ENCODE data around the gene NCOA3.

Gene NCOA3

GRCh38 chr20:47535088-47535487 is 33.4 kb downstream of the NCOA3 start:
- Histone ChIP-seq H3K36me3 (ENCODE audit: insufficient read depth) (no peaks in the 10 kb centered on the region), H3K4me1 (ENCODE audit: low read depth, poor library complexity, severe bottlenecking) (no peaks in the 10 kb centered on the region), H3K9ac (no peak overlapping the region), H3K27ac (no peak overlapping the region), H3K27me3 (ENCODE audit: insufficient read depth, low read depth) (no peaks in the 10 kb centered on the region), H3K79me2 (ENCODE audit: insufficient read depth, low read depth) (peaks cover 15% of the 10 kb centered on the region; the same call in 1 of the 2 replicates), H3K4me2 (no peak overlapping the region), H4K20me1 (ENCODE audit: insufficient read depth) (no peaks in the 10 kb centered on the region), H2AFZ (ENCODE audit: low read depth) (no peak overlapping the region), H3K4me3 (IDR thresholded peaks at IDR 0.05; ENCODE audit: insufficient read depth, low read depth, low read length) (no peak overlapping the region)
- TF ChIP-seq CTCF (conservative IDR thresholded peaks at IDR 0.05; ENCODE audit: low read depth, low read length), result no peak

GRCh38 chr20:47535994-47536393 is 34.3 kb downstream of the NCOA3 start:
- Histone ChIP-seq H2AFZ (ENCODE audit: low read depth) (no peak overlapping the region), H3K27ac (no peak overlapping the region), H3K4me1 (ENCODE audit: low read depth, poor library complexity, severe bottlenecking) (no peaks in the 10 kb centered on the region), H3K4me2 (no peak overlapping the region), H3K79me2 (ENCODE audit: insufficient read depth, low read depth) (peaks cover 16% of the 10 kb centered on the region; the same call in 1 of the 2 replicates), H3K9ac (no peak overlapping the region), H3K36me3 (ENCODE audit: insufficient read depth) (no peaks in the 10 kb centered on the region), H3K4me3 (IDR thresholded peaks at IDR 0.05; ENCODE audit: insufficient read depth, low read depth, low read length) (no peak overlapping the region), H3K27me3 (ENCODE audit: insufficient read depth, low read depth) (no peaks in the 10 kb centered on the region), H4K20me1 (ENCODE audit: insufficient read depth) (no peaks in the 10 kb centered on the region)
- TF ChIP-seq CTCF (conservative IDR thresholded peaks at IDR 0.05; ENCODE audit: low read depth, low read length), result no peak

- H3K79me2 ChIP-seq (ENCODE audit: insufficient read depth, low read depth), result peaks cover 25% of the 10 kb centered on the region; the same call in 1 of the 2 replicates
Measured at GRCh38 chr20:47540443-47541354, 39.0 kb downstream of the NCOA3 start.

GRCh38 chr20:47541355-47541922 is 39.8 kb downstream of the NCOA3 start:
- peaks cover 32% of the 10 kb centered on the region; the same call in 1 of the 2 replicates for H3K79me2 ChIP-seq (ENCODE audit: insufficient read depth, low read depth)
- no peak overlapping the region for H3K9ac ChIP-seq
- no peak overlapping the region for H3K4me2 ChIP-seq
- no peaks in the 10 kb centered on the region; the same call in 1 of the 2 replicates for H4K20me1 ChIP-seq (ENCODE audit: insufficient read depth)
- no peaks in the 10 kb centered on the region for H3K36me3 ChIP-seq (ENCODE audit: insufficient read depth)
- TF ChIP-seq CTCF (conservative IDR thresholded peaks at IDR 0.05; ENCODE audit: low read depth, low read length), result no peak
- no peak overlapping the region for H3K4me3 ChIP-seq (IDR thresholded peaks at IDR 0.05; ENCODE audit: insufficient read depth, low read depth, low read length)
- no peaks in the 10 kb centered on the region for H3K27me3 ChIP-seq (ENCODE audit: insufficient read depth, low read depth)
- no peak overlapping the region for H3K27ac ChIP-seq
- no peak overlapping the region for H2AFZ ChIP-seq (ENCODE audit: low read depth)
- peaks cover 19% of the 10 kb centered on the region for H3K4me1 ChIP-seq (ENCODE audit: low read depth, poor library complexity, severe bottlenecking)

More at GRCh38 chr20:47540443-47541354, 39.0 kb downstream of the NCOA3 start:
- Histone ChIP-seq H3K36me3 (ENCODE audit: insufficient read depth) (no peaks in the 10 kb centered on the region), H2AFZ (ENCODE audit: low read depth) (no peak overlapping the region), H4K20me1 (ENCODE audit: insufficient read depth) (no peaks in the 10 kb centered on the region; the same call in 1 of the 2 replicates), H3K9ac (no peak overlapping the region), H3K27me3 (ENCODE audit: insufficient read depth, low read depth) (no peaks in the 10 kb centered on the region), H3K27ac (no peak overlapping the region), H3K4me1 (ENCODE audit: low read depth, poor library complexity, severe bottlenecking) (peaks cover 19% of the 10 kb centered on the region), H3K4me2 (no peak overlapping the region), H3K4me3 (IDR thresholded peaks at IDR 0.05; ENCODE audit: insufficient read depth, low read depth, low read length) (no peak overlapping the region)
- no peak for TF ChIP-seq CTCF (conservative IDR thresholded peaks at IDR 0.05; ENCODE audit: low read depth, low read length)
